Measurements from ENCODE around the gene INMT.

GRCh38 chr7:30750683-30751650 is 968 bp upstream of the INMT start:
- TF ChIP-seq, protein P1, sequence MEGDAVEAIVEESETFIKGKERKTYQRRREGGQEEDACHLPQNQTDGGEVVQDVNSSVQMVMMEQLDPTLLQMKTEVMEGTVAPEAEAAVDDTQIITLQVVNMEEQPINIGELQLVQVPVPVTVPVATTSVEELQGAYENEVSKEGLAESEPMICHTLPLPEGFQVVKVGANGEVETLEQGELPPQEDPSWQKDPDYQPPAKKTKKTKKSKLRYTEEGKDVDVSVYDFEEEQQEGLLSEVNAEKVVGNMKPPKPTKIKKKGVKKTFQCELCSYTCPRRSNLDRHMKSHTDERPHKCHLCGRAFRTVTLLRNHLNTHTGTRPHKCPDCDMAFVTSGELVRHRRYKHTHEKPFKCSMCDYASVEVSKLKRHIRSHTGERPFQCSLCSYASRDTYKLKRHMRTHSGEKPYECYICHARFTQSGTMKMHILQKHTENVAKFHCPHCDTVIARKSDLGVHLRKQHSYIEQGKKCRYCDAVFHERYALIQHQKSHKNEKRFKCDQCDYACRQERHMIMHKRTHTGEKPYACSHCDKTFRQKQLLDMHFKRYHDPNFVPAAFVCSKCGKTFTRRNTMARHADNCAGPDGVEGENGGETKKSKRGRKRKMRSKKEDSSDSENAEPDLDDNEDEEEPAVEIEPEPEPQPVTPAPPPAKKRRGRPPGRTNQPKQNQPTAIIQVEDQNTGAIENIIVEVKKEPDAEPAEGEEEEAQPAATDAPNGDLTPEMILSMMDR (IDR thresholded peaks at IDR 0.05) = no peak
- no peak for TF ChIP-seq POLR2A (IDR thresholded peaks at IDR 0.05)
